Lower lobe of right lung (tissue), 2 donors: ENCODE measurements around the gene CIZ1. TPM values are rescaled to one million over a fixed set of nuclear protein-coding genes. Genes with fewer than 3 reads are reported as not detected.
A peak's percentile ranks its signal among the peaks of the same experiment; 100 is the strongest.

Source experiments
- ATAC-seq, 2 donors: fragments of 200-7000 bp; cut with Tn5 transposase; one replicate each; pipeline ENCODE4 v1.9.1; 2020 to 2022; ENCODE audit warnings: mild to moderate bottlenecking in 2 of 2, moderate library complexity in 2 of 2
- DNase-seq: peaks from one replicate; pipeline ENCODE4 v3.0.0-alpha.2; 2020
- H3K27ac ChIP-seq: fragments of 200-600 bp; one replicate; pipeline ENCODE4 v1.8.0; 2022
- H3K27me3 ChIP-seq: fragments of 200-600 bp; one replicate; pipeline ENCODE4 v1.8.0; 2022; ENCODE audit warnings: low read depth
- H3K36me3 ChIP-seq: fragments of 200-600 bp; one replicate; pipeline ENCODE4 v1.8.0; 2022; ENCODE audit warnings: mild to moderate bottlenecking
- H3K4me1 ChIP-seq: fragments of 200-600 bp; one replicate; pipeline ENCODE4 v1.8.0; 2022
- H3K4me3 ChIP-seq: fragments of 200-600 bp; one replicate; pipeline ENCODE4 v1.8.0; 2022; ENCODE audit warnings: mild to moderate bottlenecking
- H3K9me3 ChIP-seq: fragments of 200-600 bp; one replicate; pipeline ENCODE4 v1.8.0; 2022
- intact Hi-C: fragments of 100-400 bp; cut with DNase I; formaldehyde crosslinking; loops from one replicate; pipeline ENCODE4 v1.11.0; 2022
- total RNA-seq: library from RNA; stranded (reverse); fragmentation: NEBNext Ultra II Directional; extraction: Animal tissue kit (Norgen Biotek cat#: 25700); gene quantifications from one replicate; pipeline ENCODE4 v1.2.1, GENCODE V29; 2021
- TF ChIP-seq, protein P1 (sequence below): fragments of 200-600 bp; IDR thresholded peaks from one replicate; pipeline ENCODE4 v1.8.0; 2022; ENCODE audit warnings: antibody characterized with exemption, mild to moderate bottlenecking
- donor health status: DM: no; HTN: yes; CAD: no; lungs with severe emphysema.

The CIZ1 gene
- total RNA-seq, 1 donor from 2014 or later: 98.5 TPM

DNA sequence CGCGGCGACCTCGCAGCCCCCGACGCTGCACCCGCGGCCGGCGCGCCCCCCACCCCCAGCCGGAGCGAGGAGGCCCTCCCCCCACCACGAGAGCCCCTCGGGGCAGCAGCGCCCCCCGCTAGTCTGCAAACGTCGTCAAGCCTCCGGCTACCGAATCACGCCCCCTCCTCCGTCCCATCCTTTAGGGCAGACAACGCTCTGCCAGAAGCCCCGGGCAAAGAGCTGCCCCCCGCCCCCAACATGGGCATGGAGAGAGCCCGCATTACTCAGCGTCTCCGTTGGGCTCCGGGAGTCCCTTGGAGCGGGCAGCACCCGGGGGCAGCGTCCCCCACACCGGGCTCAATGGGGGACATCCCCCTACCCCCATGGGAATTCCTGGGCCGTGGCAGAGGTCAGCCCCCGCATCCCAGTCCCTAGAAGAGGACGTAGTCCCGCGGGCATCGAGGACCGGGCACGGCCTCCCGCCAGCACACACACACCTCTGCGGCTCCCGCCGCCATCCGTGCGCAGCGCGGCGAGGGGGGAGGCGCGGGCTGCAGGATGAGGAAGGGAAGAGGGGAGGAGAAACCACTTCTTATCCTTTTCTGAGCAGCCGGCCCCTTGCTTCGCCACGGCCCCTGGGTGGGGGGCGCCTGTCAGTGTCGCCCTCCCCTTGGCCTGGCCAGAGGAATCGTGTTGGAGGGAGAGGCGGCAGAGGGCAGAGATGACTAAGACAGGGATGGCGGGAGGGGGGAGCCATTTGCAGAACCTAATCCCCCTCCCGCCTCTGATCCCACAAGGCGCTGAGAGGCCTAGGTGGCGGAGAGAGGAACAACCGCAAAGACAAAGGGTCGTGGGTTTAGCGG is 12.6 kb upstream of the CIZ1 start:
- H3K27ac ChIP-seq: no peak overlapping the region
- TF ChIP-seq, protein P1, sequence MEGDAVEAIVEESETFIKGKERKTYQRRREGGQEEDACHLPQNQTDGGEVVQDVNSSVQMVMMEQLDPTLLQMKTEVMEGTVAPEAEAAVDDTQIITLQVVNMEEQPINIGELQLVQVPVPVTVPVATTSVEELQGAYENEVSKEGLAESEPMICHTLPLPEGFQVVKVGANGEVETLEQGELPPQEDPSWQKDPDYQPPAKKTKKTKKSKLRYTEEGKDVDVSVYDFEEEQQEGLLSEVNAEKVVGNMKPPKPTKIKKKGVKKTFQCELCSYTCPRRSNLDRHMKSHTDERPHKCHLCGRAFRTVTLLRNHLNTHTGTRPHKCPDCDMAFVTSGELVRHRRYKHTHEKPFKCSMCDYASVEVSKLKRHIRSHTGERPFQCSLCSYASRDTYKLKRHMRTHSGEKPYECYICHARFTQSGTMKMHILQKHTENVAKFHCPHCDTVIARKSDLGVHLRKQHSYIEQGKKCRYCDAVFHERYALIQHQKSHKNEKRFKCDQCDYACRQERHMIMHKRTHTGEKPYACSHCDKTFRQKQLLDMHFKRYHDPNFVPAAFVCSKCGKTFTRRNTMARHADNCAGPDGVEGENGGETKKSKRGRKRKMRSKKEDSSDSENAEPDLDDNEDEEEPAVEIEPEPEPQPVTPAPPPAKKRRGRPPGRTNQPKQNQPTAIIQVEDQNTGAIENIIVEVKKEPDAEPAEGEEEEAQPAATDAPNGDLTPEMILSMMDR: no peak
- H3K36me3 ChIP-seq: no peaks in the 10 kb centered on the region
- no peaks in the 10 kb centered on the region for H3K9me3 ChIP-seq
- DNase-seq: no peak
- peaks cover 24% of the 10 kb centered on the region for H3K27me3 ChIP-seq
- peak; percentile 44 to 45 for ATAC-seq
- peak overlapping the region; percentile 68 for H3K4me3 ChIP-seq
- peaks cover 10% of the 10 kb centered on the region for H3K4me1 ChIP-seq
- intact Hi-C loops: no loop called here

DNA sequence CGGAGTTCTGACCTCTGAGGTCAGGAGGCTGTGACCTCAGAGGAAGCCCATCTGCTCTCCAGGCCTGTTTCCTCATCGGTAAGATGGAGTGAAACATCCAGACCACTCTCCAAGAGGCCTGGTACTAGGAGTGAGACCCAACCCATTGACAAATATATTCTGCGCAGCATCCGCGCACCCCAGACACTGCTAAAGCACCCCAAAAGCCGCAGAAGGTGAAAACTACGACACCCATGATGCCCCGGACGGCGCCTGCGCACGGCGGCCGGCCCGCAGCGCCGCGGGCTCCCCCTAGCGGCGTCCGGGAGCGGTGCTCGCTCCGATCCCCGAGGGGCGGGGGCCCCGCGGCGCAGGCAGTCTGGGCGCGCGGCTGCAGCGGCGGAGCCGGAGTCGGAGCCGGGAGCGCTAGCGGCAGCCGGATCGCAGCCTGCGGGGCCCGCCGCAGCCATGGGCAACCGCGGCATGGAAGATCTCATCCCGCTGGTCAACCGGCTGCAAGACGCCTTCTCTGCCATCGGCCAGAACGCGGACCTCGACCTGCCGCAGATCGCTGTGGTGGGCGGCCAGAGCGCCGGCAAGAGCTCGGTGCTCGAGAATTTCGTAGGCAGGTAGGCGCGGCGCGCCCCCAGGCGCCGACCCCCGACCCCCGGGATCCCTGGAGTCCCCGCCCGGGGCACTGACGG is 11.8 kb upstream of the CIZ1 start, which contains the start of gene DNM1:
Gene DNM1, plus strand, starts transcription at position 356 of the 683 bp plus-strand sequence. Its CDS starts 92 bp downstream, at position 448.
- peak; percentile 96 to 97 for ATAC-seq
- DNase-seq: peak; percentile 72
- Histone ChIP-seq H3K36me3 (no peaks in the 10 kb centered on the region), H3K9me3 (no peaks in the 10 kb centered on the region), H3K27ac (no peak within 1 kb of the TSS), H3K4me3 (peak within 1 kb of the TSS; percentile 68), H3K4me1 (peaks cover 10% of the 10 kb centered on the region), H3K27me3 (peaks cover 24% of the 10 kb centered on the region)
- intact Hi-C loops: no loop called here
- TF ChIP-seq, protein P1: peak; percentile 83

DNA sequence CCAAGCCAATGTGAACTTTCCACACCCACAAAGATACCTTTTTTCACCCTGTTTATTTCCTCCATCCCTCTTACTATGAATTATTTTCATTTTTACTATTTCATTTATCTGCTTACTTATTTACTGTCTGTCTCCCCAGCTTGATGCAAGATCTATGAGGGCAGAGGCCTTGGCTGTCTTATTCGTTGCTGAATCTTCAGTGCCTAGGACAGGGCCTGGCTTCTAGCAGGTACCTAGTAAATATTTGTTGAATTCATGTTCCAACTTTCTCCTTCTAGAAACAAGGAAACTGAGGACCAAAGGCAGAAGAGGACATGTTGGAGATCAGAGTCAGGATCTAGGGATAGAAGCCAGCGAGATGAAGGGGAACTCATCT is 11.3 kb upstream of the CIZ1 start:
- H3K4me3 ChIP-seq: peak overlapping the region; percentile 68

DNA sequence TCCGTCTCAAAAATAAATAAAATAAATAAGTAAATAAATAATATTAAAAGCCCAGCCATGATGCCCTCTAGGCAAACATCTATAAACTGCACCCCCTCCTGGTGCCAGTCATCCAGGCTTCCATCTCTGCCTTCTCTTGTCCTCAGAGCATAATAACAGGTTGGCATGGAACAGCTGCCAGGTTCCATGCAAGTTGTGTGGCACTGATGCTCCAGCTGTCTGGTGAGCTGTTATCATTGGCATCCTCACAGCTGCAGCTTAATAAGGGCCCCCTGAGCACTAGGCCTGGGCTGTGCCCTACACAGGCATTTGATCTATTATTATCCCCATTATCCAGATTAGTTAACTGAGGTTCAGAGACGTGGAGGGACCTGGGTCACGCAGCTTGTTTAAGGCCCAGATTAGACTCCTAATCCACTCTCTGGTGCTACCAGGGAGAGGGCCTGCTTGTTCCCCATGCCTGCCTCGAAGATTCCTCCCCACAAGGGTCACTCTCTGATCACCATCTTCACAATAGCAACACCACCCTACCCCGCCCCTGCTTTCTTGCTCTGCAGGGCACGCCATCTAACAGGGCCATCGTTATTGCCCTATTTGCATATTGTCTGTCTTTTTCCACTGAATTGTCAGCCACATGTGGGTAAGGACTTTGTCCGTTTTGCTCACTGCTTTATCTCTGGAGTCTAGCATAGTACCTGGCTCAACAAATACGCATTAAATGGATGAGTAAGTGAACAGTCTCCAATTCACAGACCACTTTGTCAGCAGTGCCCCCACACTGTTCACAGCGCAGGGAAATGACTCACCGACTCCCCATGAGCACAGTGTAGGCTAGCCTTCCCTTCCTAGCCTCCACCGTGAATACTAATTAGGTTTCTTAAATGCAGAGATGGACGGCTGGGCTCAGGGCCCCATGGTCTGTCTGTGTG is 10.3 kb upstream of the CIZ1 start:
- Histone ChIP-seq H3K4me3 (no peak overlapping the region), H3K9me3 (no peaks in the 10 kb centered on the region), H3K27ac (no peak overlapping the region), H3K4me1 (peaks cover 10% of the 10 kb centered on the region), H3K36me3 (no peaks in the 10 kb centered on the region), H3K27me3 (peaks cover 24% of the 10 kb centered on the region)
- TF ChIP-seq, protein P1: no peak
- no peak for DNase-seq
- no peak for ATAC-seq
- intact Hi-C loops: no loop called here

More for the DNA sequence above, 11.3 kb upstream of the CIZ1 start:
- DNase-seq: no peak
- Histone ChIP-seq H3K27ac (no peak overlapping the region), H3K4me1 (peaks cover 10% of the 10 kb centered on the region), H3K9me3 (no peaks in the 10 kb centered on the region), H3K36me3 (no peaks in the 10 kb centered on the region), H3K27me3 (peaks cover 24% of the 10 kb centered on the region)
- no peak for ATAC-seq
- intact Hi-C loops: no loop called here
- TF ChIP-seq, protein P1: no peak
